ENCODE measurements around the gene VGLL3.

DNA sequence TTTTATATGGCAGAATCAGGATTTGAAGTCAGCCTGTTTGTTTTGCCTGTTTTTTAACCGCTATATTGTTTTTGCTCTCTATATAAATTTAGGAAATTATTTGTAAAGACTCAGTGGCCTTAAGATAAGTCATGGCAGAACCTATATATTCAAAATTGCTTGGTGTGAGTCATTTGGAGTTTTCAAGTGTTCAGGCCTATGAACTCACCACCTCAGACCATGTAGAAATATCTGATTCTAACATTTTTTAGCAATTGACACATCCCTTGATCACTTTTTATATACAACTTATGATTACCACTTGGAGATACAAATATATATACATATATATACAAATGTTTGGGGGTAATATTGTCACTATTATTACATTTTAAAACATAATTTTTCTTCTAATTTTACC lies 95.7 kb downstream of the VGLL3 start:
- TF ChIP-seq, protein P1, sequence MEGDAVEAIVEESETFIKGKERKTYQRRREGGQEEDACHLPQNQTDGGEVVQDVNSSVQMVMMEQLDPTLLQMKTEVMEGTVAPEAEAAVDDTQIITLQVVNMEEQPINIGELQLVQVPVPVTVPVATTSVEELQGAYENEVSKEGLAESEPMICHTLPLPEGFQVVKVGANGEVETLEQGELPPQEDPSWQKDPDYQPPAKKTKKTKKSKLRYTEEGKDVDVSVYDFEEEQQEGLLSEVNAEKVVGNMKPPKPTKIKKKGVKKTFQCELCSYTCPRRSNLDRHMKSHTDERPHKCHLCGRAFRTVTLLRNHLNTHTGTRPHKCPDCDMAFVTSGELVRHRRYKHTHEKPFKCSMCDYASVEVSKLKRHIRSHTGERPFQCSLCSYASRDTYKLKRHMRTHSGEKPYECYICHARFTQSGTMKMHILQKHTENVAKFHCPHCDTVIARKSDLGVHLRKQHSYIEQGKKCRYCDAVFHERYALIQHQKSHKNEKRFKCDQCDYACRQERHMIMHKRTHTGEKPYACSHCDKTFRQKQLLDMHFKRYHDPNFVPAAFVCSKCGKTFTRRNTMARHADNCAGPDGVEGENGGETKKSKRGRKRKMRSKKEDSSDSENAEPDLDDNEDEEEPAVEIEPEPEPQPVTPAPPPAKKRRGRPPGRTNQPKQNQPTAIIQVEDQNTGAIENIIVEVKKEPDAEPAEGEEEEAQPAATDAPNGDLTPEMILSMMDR (IDR thresholded peaks at IDR 0.05) = no peak
- no peak for TF ChIP-seq ZFX (IDR thresholded peaks at IDR 0.05; ENCODE audit: borderline replicate concordance)
